MCF 10A (cell line): Measurements from ENCODE around the gene TRPT1. TPM values are rescaled to one million over a fixed set of nuclear protein-coding genes. Genes with fewer than 3 reads are reported as not detected.
A peak's percentile ranks its signal among the peaks of the same experiment; 100 is the strongest.

Experiments
- BruUV-seq: library from RNA; stranded (reverse); fragments of 400-500 nt; replicated peaks from 2 replicates; lab custom pipeline; 2021; lab: Mats Ljungman, UMichigan
- CTCF ChIA-PET: fragments of 300-600 bp; sonication (Branson Sonifier 250); formaldehyde crosslinking; extraction: SDS; loops from one replicate; lab custom pipeline; 2021; ENCODE audit warnings: antibody characterized with exemption, inconsistent platforms; lab: Yijun Ruan, JAX
- POLR2A ChIA-PET: fragments of 300-600, 350-650 bp; sonication (Branson Sonifier 250); formaldehyde crosslinking; extraction: SDS; loops from one replicate; lab custom pipeline; 2020; ENCODE audit warnings: antibody characterized with exemption, inconsistent platforms; lab: Yijun Ruan, JAX
- DNase-seq: peaks from one replicate; pipeline ENCODE4 v3.0.0-alpha.2; 2018; ENCODE audit not compliant: unreplicated experiment
- H3K27ac Mint-ChIP-seq: one replicate; pipeline ENCODE4 v1.8.0; 2022; ENCODE audit warnings: mild to moderate bottlenecking, low read depth, mixed read lengths; ENCODE audit not compliant: unreplicated experiment
- H3K27me3 Mint-ChIP-seq: one replicate; pipeline ENCODE4 v1.8.0; 2022; ENCODE audit warnings: mixed read lengths; ENCODE audit not compliant: insufficient read depth, unreplicated experiment
- H3K36me3 Mint-ChIP-seq: one replicate; pipeline ENCODE4 v1.8.0; 2022; ENCODE audit warnings: mild to moderate bottlenecking, moderate library complexity, mixed read lengths; ENCODE audit not compliant: insufficient read depth, unreplicated experiment
- H3K4me1 Mint-ChIP-seq: one replicate; pipeline ENCODE4 v1.8.0; 2022; ENCODE audit warnings: mixed read lengths; ENCODE audit not compliant: insufficient read depth, unreplicated experiment
- H3K4me3 Mint-ChIP-seq: one replicate; pipeline ENCODE4 v1.8.0; 2022; ENCODE audit warnings: mild to moderate bottlenecking, moderate library complexity, mixed read lengths; ENCODE audit not compliant: unreplicated experiment
- H3K9me3 Mint-ChIP-seq: one replicate; pipeline ENCODE4 v1.8.0; 2022; ENCODE audit warnings: mixed read lengths; ENCODE audit not compliant: unreplicated experiment
- CTCF ChIP-seq: fragments of 200-600 bp; IDR thresholded peaks from one replicate; pipeline ENCODE4 v1.8.0; 2022; ENCODE audit warnings: antibody characterized with exemption, mild to moderate bottlenecking; ENCODE audit not compliant: unreplicated experiment
- intact Hi-C: fragments of 100-400 bp; cut with micrococcal nuclease; formaldehyde crosslinking; loops from 2 replicates; pipeline ENCODE4 v1.14.1; 2022
- total RNA-seq: library from RNA; stranded (reverse); gene quantifications from 2 replicates; pipeline ENCODE4 v1.2.3, GENCODE V29; 2022

The TRPT1 gene
- total RNA-seq, 1 experiment from 2014 or later: 31.3 TPM

DNA sequence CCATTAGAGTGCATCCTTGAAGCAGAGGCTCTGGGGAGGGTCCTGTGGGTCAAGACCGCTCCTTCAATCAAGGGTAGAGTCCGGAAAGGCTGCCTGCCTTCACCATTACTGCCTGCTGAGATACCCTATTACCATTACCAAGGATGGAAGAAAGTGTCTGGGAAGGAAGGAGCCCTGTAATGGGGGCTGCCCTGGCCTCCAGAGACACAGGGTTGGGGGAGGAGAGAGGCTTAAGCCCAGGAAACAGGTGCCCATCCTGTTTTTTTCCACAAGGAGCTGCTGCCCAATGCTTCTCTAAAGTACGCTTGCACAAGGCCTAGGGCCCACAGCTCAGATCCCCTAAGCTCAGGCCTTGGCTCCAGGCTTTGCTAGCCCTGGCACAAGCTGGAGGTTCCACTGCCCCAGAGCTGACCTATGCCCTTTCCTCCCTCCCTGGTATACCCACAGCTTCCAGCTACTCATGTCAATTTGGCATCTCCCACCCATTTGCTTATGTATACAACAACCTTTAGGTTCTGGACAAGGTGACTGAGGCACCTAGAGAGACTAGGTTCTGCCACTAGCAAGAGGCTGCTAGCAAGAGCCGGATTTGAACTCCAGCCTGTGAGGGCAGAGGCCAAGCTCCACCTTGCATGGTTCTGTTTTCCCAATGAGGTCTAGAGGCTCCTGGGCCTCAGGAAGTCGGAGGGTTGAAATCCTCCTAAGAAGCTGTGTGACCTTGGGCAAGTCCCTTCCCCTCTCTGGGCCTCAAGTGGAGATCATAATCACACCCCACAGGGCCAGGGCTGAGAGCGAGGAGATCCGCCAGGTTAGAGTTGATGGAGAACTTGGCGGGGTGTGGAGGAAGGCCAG lies 23.8 kb upstream of the TRPT1 start:
- Mint-ChIP-seq H3K27ac (no peak overlapping the region), H3K27me3 (no peaks in the 10 kb centered on the region), H3K9me3 (no peaks in the 10 kb centered on the region), H3K4me3 (no peak overlapping the region), H3K4me1 (peaks cover 6% of the 10 kb centered on the region), H3K36me3 (peaks cover 6% of the 10 kb centered on the region)
- CTCF ChIA-PET: interaction anchor here (0.6 to 4.5 kb wide), 17 partner anchors 9 to 140 kb away, joined by 3 to 65 read pairs (median 4); partner anchors contain the start of genes CATSPERZ, FKBP2, NUDT22 and STIP1
- DNase-seq: no peak
- BruUV-seq: no TSS peak
- intact Hi-C loops: loop anchor here (5.0 kb wide), 3 partner anchors 38 to 108 kb away; partner anchors contain the start of genes GPR137 and RPS6KA4
- POLR2A ChIA-PET: interaction anchor here (0.7 to 3.3 kb wide), 5 partner anchors 8 to 52 kb away, joined by 3 to 16 read pairs (median 5); partner anchors contain the start of genes FKBP2, NUDT22 and TRPT1
- no peak for TF ChIP-seq CTCF

DNA sequence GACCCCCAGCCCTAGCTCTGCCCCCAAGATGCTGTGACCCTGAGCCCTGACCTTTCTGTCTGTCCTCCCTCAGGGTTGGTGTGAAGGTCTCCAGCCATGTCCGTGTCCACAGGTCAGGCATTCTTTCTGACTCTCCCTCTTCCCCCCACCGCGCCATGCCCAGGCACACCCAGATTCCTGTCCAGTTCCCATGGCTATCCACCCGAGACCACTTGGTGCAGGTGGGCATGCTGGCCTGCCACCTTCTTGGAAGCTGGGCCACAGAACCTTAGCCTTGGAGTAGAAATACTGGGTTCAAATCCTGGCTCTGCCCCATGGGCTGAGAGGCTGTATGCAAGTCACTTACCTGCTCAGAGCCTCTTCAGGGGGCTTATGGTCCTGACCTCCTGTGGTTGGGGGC lies 23.1 kb upstream of the TRPT1 start:
- H3K27me3 Mint-ChIP-seq: no peaks in the 10 kb centered on the region
- BruUV-seq: no TSS peak
- no peak for TF ChIP-seq CTCF
- no peak overlapping the region for H3K27ac Mint-ChIP-seq
- DNase-seq: no peak
- peaks cover 13% of the 10 kb centered on the region for H3K36me3 Mint-ChIP-seq
- ChIA-PET POLR2A (interaction anchor here (1.2 to 10.8 kb wide), 4 partner anchors 20 to 54 kb away, joined by 3 to 122 read pairs (median 91); partner anchors contain the start of genes CATSPERZ, DNAJC4, ESRRA and NUDT22), CTCF (interaction anchor here (0.7 to 4.5 kb wide), 6 partner anchors 14 to 446 kb away, joined by 4 to 65 read pairs (median 10); partner anchors contain the start of gene CATSPERZ)
- peaks cover 6% of the 10 kb centered on the region for H3K4me1 Mint-ChIP-seq
- H3K9me3 Mint-ChIP-seq: no peaks in the 10 kb centered on the region
- intact Hi-C loops: no loop called here
- no peak overlapping the region for H3K4me3 Mint-ChIP-seq

DNA sequence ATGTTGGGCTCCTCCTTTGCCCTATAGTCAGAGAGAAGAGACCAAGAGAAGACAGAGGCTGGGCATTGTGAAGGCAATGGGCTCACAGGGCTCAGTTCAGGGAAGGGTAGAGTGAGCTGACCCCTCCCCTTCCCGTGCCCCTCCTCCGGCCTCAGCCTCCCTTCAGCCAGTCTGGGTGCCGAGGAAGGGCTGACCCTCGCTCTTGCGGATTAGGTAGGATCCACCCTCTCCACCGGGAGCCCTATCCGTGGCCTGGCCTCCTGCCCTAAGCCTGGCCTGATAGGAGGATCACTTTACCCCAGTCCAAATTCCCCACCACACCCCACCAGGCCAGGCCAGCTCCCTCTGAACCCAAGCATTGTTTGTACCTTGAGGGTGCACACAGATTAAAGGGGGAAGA lies 22.6 kb upstream of the TRPT1 start:
- Mint-ChIP-seq H3K36me3 (peaks cover 18% of the 10 kb centered on the region), H3K4me3 (peak overlapping the region; percentile 93), H3K4me1 (peaks cover 9% of the 10 kb centered on the region), H3K27me3 (no peaks in the 10 kb centered on the region), H3K9me3 (no peaks in the 10 kb centered on the region), H3K27ac (no peak overlapping the region)
- ChIA-PET POLR2A (interaction anchor here (0.6 to 10.8 kb wide), 4 partner anchors 20 to 82 kb away, joined by 3 to 122 read pairs (median 91); partner anchors contain the start of genes CATSPERZ, DNAJC4, ESRRA and NUDT22), CTCF (interaction anchor here (0.7 to 4.5 kb wide), 5 partner anchors 20 to 446 kb away, joined by 3 to 65 read pairs (median 4); partner anchors contain the start of gene CATSPERZ)
- intact Hi-C loops: no loop called here
- TF ChIP-seq CTCF: no peak
- DNase-seq: no peak
- no TSS peak for BruUV-seq
